GM12891 (cell line): ENCODE results near the gene ACTL9.

Experiments used
- DNase-seq: peaks from one replicate; pipeline ENCODE4 v3.0.0; 2011; ENCODE audit warnings: low spot score; ENCODE audit not compliant: insufficient read length
- FAIRE-seq: peaks from 2 replicates; lab custom pipeline; 2011; peaks lifted over from hg19 to GRCh38; lab: Jason Lieb, UNC
- PAX5 ChIP-seq: IDR thresholded peaks from 2 replicates; pipeline ENCODE4 v1.6.1; 2011; ENCODE audit warnings: low read length, moderate library complexity, mild to moderate bottlenecking; ENCODE audit not compliant: insufficient read depth, severe bottlenecking
- POLR2A ChIP-seq: IDR thresholded peaks from 2 replicates; pipeline ENCODE4 v1.6.1; 2011; ENCODE audit warnings: low read depth, low read length, control low read depth
- POLR2AphosphoS5 ChIP-seq: IDR thresholded peaks from 2 replicates; pipeline ENCODE4 v1.6.1; 2011; ENCODE audit warnings: low read depth, low read length, control low read depth
- POU2F2 ChIP-seq: IDR thresholded peaks from 2 replicates; pipeline ENCODE4 v1.6.1; 2011; ENCODE audit warnings: low read depth, mild to moderate bottlenecking, control low read depth, low read length, moderate library complexity
- SPI1 ChIP-seq: IDR thresholded peaks from 2 replicates; pipeline ENCODE4 v1.6.1; 2011; ENCODE audit warnings: low read depth, low read length, control low read depth
- TAF1 ChIP-seq: IDR thresholded peaks from 2 replicates; pipeline ENCODE4 v1.6.1; 2011; ENCODE audit warnings: low read depth, low read length, control low read depth

Gene ACTL9

GRCh38 chr19:8666814-8667405 lies 31.7 kb downstream of the ACTL9 start:
- DNase-seq (no peak), FAIRE-seq (no peak)
- TF ChIP-seq POLR2AphosphoS5 = no peak
- TF ChIP-seq TAF1 = no peak
- no peak for TF ChIP-seq POLR2A
- TF ChIP-seq PAX5 = no peak
- TF ChIP-seq SPI1 = no peak
- TF ChIP-seq POU2F2 = no peak

DNA sequence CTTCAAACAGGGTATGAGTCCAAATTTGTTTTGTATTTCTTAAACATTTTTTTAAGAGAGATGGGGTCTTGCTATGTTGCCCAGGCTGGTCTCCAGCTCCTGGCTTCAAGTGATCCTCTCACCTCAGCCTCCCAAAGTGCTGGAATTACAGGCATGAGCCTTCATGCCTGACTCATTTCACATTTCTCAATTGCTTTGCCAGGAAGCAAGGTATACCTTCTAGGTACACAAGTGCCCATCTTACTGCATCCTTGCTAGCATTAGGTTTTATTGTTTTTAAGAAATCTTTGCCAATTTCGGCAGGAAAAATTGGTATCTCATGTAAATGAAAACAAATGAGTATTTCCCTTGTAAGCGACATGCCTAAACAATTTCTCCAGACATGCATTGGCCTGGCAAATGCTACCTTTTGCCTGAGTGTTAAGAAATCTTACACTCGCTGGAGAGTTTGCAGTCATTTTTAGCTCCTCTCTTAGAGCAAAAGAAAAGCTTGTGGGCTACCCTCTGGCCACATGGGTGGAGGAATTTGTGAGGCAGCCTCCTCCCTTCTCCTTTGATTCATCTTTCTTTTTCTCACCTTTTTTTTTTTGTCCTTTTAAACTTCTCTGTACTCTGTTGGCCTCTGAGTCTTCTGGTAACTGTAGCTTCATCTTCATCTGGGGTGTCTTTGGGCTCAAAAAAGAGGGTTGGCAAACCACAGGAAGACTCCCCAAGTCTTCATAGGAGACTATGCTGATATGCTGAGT lies 33.0 kb downstream of the ACTL9 start:
- TF ChIP-seq TAF1 = no peak
- no peak for TF ChIP-seq SPI1
- TF ChIP-seq POU2F2 = no peak
- no peak for TF ChIP-seq POLR2AphosphoS5
- TF ChIP-seq POLR2A = no peak
- no peak for TF ChIP-seq PAX5
- FAIRE-seq (no peak), DNase-seq (no peak)

- no peak for DNase-seq
- FAIRE-seq = no peak
- TF ChIP-seq POLR2A (no peak), POLR2AphosphoS5 (no peak), PAX5 (no peak), SPI1 (no peak), POU2F2 (no peak), TAF1 (no peak)
Measured at GRCh38 chr19:8664671-8665057, 33.9 kb downstream of the ACTL9 start.

- no peak for DNase-seq
- TF ChIP-seq POLR2AphosphoS5 (no peak), SPI1 (0 out of 2 replicates have a peak, but pooled peaks have one; percentile 11)
- no peak for FAIRE-seq
Measured at GRCh38 chr19:8663920-8664670, 34.5 kb downstream of the ACTL9 start.

- FAIRE-seq (no peak), DNase-seq (no peak)
- TF ChIP-seq POU2F2 = no peak
- no peak for TF ChIP-seq POLR2AphosphoS5
- TF ChIP-seq TAF1 = no peak
- TF ChIP-seq PAX5 = no peak
- TF ChIP-seq POLR2A = no peak
- no peak for TF ChIP-seq SPI1
Measured at GRCh38 chr19:8662263-8662662, 36.3 kb downstream of the ACTL9 start.

DNA sequence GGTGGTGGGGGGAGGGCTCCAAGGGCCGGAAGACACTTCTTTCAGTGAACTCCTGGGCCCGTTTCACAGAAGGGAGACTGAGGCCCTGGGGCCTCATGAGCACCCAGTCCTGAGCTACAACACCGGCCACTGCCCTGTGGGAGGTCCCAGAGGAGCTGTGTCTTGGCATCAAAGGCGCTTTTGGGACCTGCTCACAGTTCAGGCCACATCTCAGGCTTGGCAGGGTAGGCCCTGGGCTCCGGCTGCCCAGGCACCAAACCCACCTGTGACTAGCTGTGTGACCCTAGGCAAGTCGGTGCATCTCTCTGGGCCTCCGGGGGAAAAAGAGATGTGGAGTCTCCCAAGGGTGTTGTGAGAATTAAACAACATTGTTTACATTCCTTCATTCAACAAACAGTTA lies 38.7 kb downstream of the ACTL9 start:
- no peak for FAIRE-seq

GRCh38 chr19:8657869-8658268 lies 40.7 kb downstream of the ACTL9 start:
- TF ChIP-seq POU2F2 (no peak), PAX5 (no peak), POLR2A (no peak), TAF1 (no peak), POLR2AphosphoS5 (no peak), SPI1 (no peak)
- no peak for FAIRE-seq
- DNase-seq = no peak

More for the DNA sequence above, 38.7 kb downstream of the ACTL9 start:
- DNase-seq = no peak
- TF ChIP-seq TAF1 (no peak), SPI1 (no peak), POU2F2 (no peak), POLR2A (no peak), POLR2AphosphoS5 (no peak), PAX5 (no peak)

DNA sequence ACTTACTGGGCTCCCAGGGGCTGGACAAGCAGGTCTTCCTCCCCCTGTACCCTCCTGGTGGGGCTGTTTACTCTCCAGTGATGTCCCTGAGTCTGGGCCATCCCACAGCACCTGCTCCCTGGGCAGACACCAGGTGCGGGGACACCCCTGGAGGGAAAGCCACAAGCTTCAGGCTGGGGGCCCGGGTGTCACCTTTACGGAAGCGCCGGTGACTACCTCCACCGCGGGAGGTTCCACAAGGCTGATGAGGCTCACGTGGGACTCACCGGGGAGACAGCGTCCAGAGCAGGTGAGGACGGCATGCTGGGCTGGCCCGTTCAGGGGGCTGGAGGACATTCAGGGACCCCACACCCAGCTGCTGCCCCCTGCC lies 43.3 kb downstream of the ACTL9 start:
- DNase-seq = no peak
- no peak for FAIRE-seq
- TF ChIP-seq PAX5 = no peak
- no peak for TF ChIP-seq POLR2A
- TF ChIP-seq SPI1 = no peak
- no peak for TF ChIP-seq POLR2AphosphoS5
- TF ChIP-seq POU2F2 = no peak
- no peak for TF ChIP-seq TAF1

GRCh38 chr19:8654591-8655339 lies 43.8 kb downstream of the ACTL9 start:
- DNase-seq = peak; percentile 85
- peak; percentile 80 for FAIRE-seq
- TF ChIP-seq PAX5 (no peak), TAF1 (no peak), POU2F2 (no peak), POLR2A (no peak), POLR2AphosphoS5 (no peak), SPI1 (no peak)
